Stimulated activated naive CD4-positive, alpha-beta T cell treated with Interleukin-2 at 50 U/mL for 16 hours (primary cell): ENCODE data around the gene ALPI.

Source experiments
- DNase-seq: peaks from one replicate; lab custom pipeline; 2025; lab: John Stamatoyannopoulos, UW

Gene ALPI

GRCh38 chr2:232460171-232460570, 4.2 kb downstream of the ALPI start:
- DNase-seq, result no peak

- DNase-seq, result no peak
These were observed 8.0 kb downstream of the ALPI start for GRCh38 chr2:232463701-232464543.

GRCh38 chr2:232464544-232464885, 8.6 kb downstream of the ALPI start:
- DNase-seq, result no peak

GRCh38 chr2:232465061-232465460, 9.1 kb downstream of the ALPI start:
- DNase-seq, result no peak

GRCh38 chr2:232466221-232466620, 10.3 kb downstream of the ALPI start:
- no peak for DNase-seq

GRCh38 chr2:232473467-232473890, 17.5 kb downstream of the ALPI start:
- DNase-seq, result no peak

- DNase-seq, result no peak
These were observed 20.1 kb downstream of the ALPI start for GRCh38 chr2:232476045-232476444.

- DNase-seq, result no peak
These were observed 20.8 kb downstream of the ALPI start for GRCh38 chr2:232476791-232477190.

GRCh38 chr2:232477751-232478510, 22.0 kb downstream of the ALPI start:
- no peak for DNase-seq

- DNase-seq, result no peak
These were observed 22.8 kb downstream of the ALPI start for GRCh38 chr2:232478571-232479340.

- no peak for DNase-seq
These were observed 23.6 kb downstream of the ALPI start for GRCh38 chr2:232479341-232480200.

GRCh38 chr2:232480201-232481190, 24.5 kb downstream of the ALPI start:
- DNase-seq, result no peak

GRCh38 chr2:232481322-232482140, 25.6 kb downstream of the ALPI start:
- no peak for DNase-seq

- DNase-seq, result no peak
These were observed 26.6 kb downstream of the ALPI start for GRCh38 chr2:232482301-232483238.

GRCh38 chr2:232483311-232483922, 27.5 kb downstream of the ALPI start:
- DNase-seq, result no peak

GRCh38 chr2:232483923-232484627, 28.1 kb downstream of the ALPI start:
- no peak for DNase-seq

- DNase-seq, result no peak
These were observed 28.8 kb downstream of the ALPI start for GRCh38 chr2:232484628-232485347.
